LNCAP (cell line): ENCODE results near the gene SLC14A1.

Experiments used
- CTCF ChIP-seq: fragments of 450-650 bp; IDR thresholded peaks from 2 replicates; pipeline ENCODE4 v1.5.1; 2017; ENCODE audit warnings: mild to moderate bottlenecking

SLC14A1 gene

GRCh38 chr18:45749918-45750689, 26.1 kb downstream of the SLC14A1 start:
- no peak for TF ChIP-seq CTCF

- TF ChIP-seq CTCF = no peak
These were observed 27.8 kb downstream of the SLC14A1 start for GRCh38 chr18:45751766-45752165.

- TF ChIP-seq CTCF = no peak
These were observed 28.7 kb downstream of the SLC14A1 start for GRCh38 chr18:45752681-45753080.

- TF ChIP-seq CTCF = no peak
These were observed 29.3 kb downstream of the SLC14A1 start for GRCh38 chr18:45753286-45753685.

- no peak for TF ChIP-seq CTCF
These were observed 32.0 kb downstream of the SLC14A1 start for GRCh38 chr18:45755934-45756333.

- TF ChIP-seq CTCF = no peak
These were observed 33.0 kb downstream of the SLC14A1 start for GRCh38 chr18:45757005-45757404.

- no peak for TF ChIP-seq CTCF
These were observed 36.6 kb downstream of the SLC14A1 start for GRCh38 chr18:45760462-45761036.
